Upper lobe of right lung (tissue), 1 donor: ENCODE results near the gene MTFP1. TPM values are rescaled to one million over a fixed set of nuclear protein-coding genes. Genes with fewer than 3 reads are reported as not detected.

Experiments used
- ATAC-seq: fragments of 200-7000 bp; cut with Tn5 transposase; one replicate; pipeline ENCODE4 v1.9.1; 2020; ENCODE audit warnings: mild to moderate bottlenecking, moderate library complexity
- DNase-seq: peaks from one replicate; pipeline ENCODE4 v3.0.0-alpha.2; 2020
- H3K27ac ChIP-seq: fragments of 200-600 bp; one replicate; pipeline ENCODE4 v1.8.0; 2022
- H3K27me3 ChIP-seq: fragments of 200-600 bp; one replicate; pipeline ENCODE4 v1.8.0; 2022; ENCODE audit warnings: mild to moderate bottlenecking
- H3K36me3 ChIP-seq: fragments of 200-600 bp; one replicate; pipeline ENCODE4 v1.8.0; 2022
- H3K4me1 ChIP-seq: fragments of 200-600 bp; one replicate; pipeline ENCODE4 v1.8.0; 2022
- H3K4me3 ChIP-seq: fragments of 200-600 bp; one replicate; pipeline ENCODE4 v1.8.0; 2022; ENCODE audit warnings: mild to moderate bottlenecking
- H3K9me3 ChIP-seq: fragments of 200-600 bp; one replicate; pipeline ENCODE4 v1.8.0; 2022
- intact Hi-C: fragments of 100-400 bp; cut with DNase I; formaldehyde crosslinking; loops from one replicate; pipeline ENCODE4 v1.11.0; 2022
- total RNA-seq: library from RNA; stranded (reverse); fragmentation: NEBNext Ultra II Directional; extraction: Animal tissue kit (Norgen Biotek cat#: 25700); gene quantifications from one replicate; pipeline ENCODE4 v1.2.1, GENCODE V29; 2021
- TF ChIP-seq, protein P1 (sequence below): fragments of 200-600 bp; IDR thresholded peaks from one replicate; pipeline ENCODE4 v1.8.0; 2022; ENCODE audit warnings: antibody characterized with exemption
- donor health status: DM: no; HTN: yes; CAD: no; lungs with severe emphysema.

The MTFP1 gene
- total RNA-seq, 1 donor from 2014 or later: 11.3 TPM

DNA sequence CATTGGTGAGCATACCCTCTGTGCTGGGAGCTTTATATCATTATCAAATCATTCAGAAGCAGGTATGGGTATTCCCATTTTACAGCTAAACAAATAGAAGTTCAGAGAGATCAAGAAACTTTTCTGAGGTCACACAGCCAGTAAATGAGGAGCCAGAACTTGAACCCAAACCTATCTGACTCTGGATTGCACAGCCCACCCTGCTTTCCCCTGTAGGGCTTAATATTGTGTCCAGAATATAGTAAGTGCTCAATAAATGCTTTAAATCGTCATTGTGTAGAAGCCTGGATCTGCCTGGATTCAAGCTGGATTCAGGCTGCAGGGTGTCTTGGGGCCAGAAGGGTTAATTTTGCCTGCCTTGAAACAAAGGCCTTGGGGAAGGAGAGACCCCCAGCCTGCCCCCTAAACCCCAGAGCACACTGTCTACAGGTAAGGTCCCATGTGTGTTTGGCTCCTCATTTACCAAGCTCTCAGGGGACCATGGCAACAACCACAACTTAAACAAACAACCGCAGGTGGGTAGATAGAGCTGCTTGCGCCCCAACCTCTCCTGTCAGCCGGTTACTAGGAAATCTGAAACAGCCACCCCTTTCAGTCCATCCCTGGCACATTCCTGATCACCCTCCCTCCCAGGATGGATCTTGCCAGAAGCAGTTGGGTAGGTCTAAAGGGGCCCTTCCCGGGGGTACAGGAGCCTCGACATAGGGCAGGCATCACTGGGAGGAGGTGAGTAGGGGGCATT is 49.3 kb downstream of the MTFP1 start:
- DNase-seq: no peak
- Histone ChIP-seq H3K36me3 (no peaks in the 10 kb centered on the region), H3K27me3 (peaks cover 4% of the 10 kb centered on the region), H3K4me1 (no peaks in the 10 kb centered on the region), H3K27ac (no peak overlapping the region), H3K4me3 (no peak overlapping the region), H3K9me3 (no peaks in the 10 kb centered on the region)
- ATAC-seq: peak; percentile 53
- TF ChIP-seq, protein P1, sequence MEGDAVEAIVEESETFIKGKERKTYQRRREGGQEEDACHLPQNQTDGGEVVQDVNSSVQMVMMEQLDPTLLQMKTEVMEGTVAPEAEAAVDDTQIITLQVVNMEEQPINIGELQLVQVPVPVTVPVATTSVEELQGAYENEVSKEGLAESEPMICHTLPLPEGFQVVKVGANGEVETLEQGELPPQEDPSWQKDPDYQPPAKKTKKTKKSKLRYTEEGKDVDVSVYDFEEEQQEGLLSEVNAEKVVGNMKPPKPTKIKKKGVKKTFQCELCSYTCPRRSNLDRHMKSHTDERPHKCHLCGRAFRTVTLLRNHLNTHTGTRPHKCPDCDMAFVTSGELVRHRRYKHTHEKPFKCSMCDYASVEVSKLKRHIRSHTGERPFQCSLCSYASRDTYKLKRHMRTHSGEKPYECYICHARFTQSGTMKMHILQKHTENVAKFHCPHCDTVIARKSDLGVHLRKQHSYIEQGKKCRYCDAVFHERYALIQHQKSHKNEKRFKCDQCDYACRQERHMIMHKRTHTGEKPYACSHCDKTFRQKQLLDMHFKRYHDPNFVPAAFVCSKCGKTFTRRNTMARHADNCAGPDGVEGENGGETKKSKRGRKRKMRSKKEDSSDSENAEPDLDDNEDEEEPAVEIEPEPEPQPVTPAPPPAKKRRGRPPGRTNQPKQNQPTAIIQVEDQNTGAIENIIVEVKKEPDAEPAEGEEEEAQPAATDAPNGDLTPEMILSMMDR: no peak
- intact Hi-C loops: no loop called here

Other genes with a start within 250 kb of the MTFP1 start
- 6.9 TPM for gene LIF, start 179.0 kb upstream of the MTFP1 start, total RNA-seq
- 1.6 TPM for gene OSM, start 158.9 kb upstream of the MTFP1 start, total RNA-seq
- 15.9 TPM for gene CASTOR1, start 136.3 kb upstream of the MTFP1 start, total RNA-seq
- gene TBC1D10A, start 98.8 kb upstream of the MTFP1 start, total RNA-seq: 29.6 TPM
- 164 TPM for gene SF3A1, start 68.9 kb upstream of the MTFP1 start, total RNA-seq
- 2.7 TPM for gene CCDC157, start 68.8 kb upstream of the MTFP1 start, total RNA-seq
- 16.5 TPM for gene RNF215, start 38.4 kb upstream of the MTFP1 start, total RNA-seq
- gene SEC14L2, start 28.8 kb upstream of the MTFP1 start, total RNA-seq: 7.1 TPM
- gene SEC14L3, start 46.2 kb downstream of the MTFP1 start, total RNA-seq: not detected
- gene SEC14L4, start 79.9 kb downstream of the MTFP1 start, total RNA-seq: 16.8 TPM
- gene SEC14L6, start 121.0 kb downstream of the MTFP1 start, total RNA-seq: 17.2 TPM
- gene GAL3ST1, start 148.9 kb downstream of the MTFP1 start, total RNA-seq: 2.5 TPM
- gene PES1, start 166.1 kb downstream of the MTFP1 start, total RNA-seq: 46.5 TPM
- gene TCN2, start 181.4 kb downstream of the MTFP1 start, total RNA-seq: 43.4 TPM
- gene SLC35E4, start 210.0 kb downstream of the MTFP1 start, total RNA-seq: 2.9 TPM
- 19.3 TPM for gene DUSP18, start 242.1 kb downstream of the MTFP1 start, total RNA-seq